Measurements from ENCODE around the gene FPR3.

Gene FPR3, protein sequence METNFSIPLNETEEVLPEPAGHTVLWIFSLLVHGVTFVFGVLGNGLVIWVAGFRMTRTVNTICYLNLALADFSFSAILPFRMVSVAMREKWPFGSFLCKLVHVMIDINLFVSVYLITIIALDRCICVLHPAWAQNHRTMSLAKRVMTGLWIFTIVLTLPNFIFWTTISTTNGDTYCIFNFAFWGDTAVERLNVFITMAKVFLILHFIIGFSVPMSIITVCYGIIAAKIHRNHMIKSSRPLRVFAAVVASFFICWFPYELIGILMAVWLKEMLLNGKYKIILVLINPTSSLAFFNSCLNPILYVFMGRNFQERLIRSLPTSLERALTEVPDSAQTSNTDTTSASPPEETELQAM

DNA sequence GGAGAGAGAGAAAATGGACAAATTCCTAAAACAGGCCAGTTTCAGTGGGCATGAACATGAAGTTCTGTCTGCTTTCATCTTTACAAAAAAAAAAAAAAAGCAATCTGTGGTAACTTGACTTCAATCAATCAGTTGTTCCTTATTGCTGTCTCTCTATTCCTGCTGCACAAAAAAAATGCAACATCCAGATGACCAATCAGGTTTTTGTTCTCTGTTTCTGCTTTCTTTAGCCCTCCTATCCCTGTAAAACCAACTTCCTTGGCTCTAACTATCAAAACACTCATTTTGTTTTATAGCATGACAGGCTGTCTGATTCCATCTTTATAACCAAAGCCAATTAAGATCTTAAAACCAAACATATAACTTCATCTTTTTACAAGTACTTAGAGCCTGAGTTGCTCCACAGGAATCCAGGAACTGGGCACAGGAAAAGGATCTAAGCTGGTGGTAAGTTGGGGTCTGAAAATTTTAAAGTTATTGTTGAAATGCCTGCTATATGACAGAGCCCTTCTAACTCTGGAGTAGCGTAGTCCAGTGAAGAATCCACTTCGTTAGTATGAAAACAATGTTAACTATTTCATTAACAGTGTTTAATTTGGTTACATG lies at the start of gene FPR3:
FPR3 (plus strand) TSS at position 273 of the 606 bp plus-strand sequence. CDS start 28,592 bp downstream, outside the sequence.
- Histone ChIP-seq H3K4me1 (ENCODE audit: insufficient read depth, insufficient read length) (peaks cover 4% of the 10 kb centered on the region), H3K9ac (ENCODE audit: insufficient read length, low read depth) (no peak within 1 kb of the TSS), H3K27me3 (ENCODE audit: insufficient read depth, insufficient read length) (no peaks in the 10 kb centered on the region), H3K9me3 (ENCODE audit: insufficient read depth, low read length) (no peaks in the 10 kb centered on the region), H3K36me3 (ENCODE audit: insufficient read depth, insufficient read length, low read length) (no peaks in the 10 kb centered on the region), H3K4me3 (ENCODE audit: insufficient read length, low read depth) (no peak within 1 kb of the TSS)
- TF ChIP-seq YY1 (IDR thresholded peaks at IDR 0.05; ENCODE audit: insufficient read depth, insufficient read length) (no peak), ZNF274 (IDR thresholded peaks at IDR 0.05; ENCODE audit: low read depth, low read length) (no peak), SUZ12 (IDR thresholded peaks at IDR 0.05; ENCODE audit: extremely low read depth, insufficient read depth, insufficient read length) (no peak)
- DNase-seq (ENCODE audit: low read depth, low spot score): no peak

- no peaks in the 10 kb centered on the region for H3K36me3 ChIP-seq (ENCODE audit: insufficient read depth, insufficient read length, low read length)
- DNase-seq (ENCODE audit: low read depth, low spot score): no peak
- no peaks in the 10 kb centered on the region for H3K9me3 ChIP-seq (ENCODE audit: insufficient read depth, low read length)
- H3K4me1 ChIP-seq (ENCODE audit: insufficient read depth, insufficient read length): no peaks in the 10 kb centered on the region
- TF ChIP-seq SUZ12 (IDR thresholded peaks at IDR 0.05; ENCODE audit: extremely low read depth, insufficient read depth, insufficient read length) (no peak), YY1 (IDR thresholded peaks at IDR 0.05; ENCODE audit: insufficient read depth, insufficient read length) (no peak), ZNF274 (IDR thresholded peaks at IDR 0.05; ENCODE audit: low read depth, low read length) (no peak)
- no peak overlapping the region for H3K4me3 ChIP-seq (ENCODE audit: insufficient read length, low read depth)
- H3K9ac ChIP-seq (ENCODE audit: insufficient read length, low read depth): no peak overlapping the region
- no peaks in the 10 kb centered on the region for H3K27me3 ChIP-seq (ENCODE audit: insufficient read depth, insufficient read length)
These were observed 48.2 kb upstream of the FPR3 start for GRCh38 chr19:51746731-51747130.

DNA sequence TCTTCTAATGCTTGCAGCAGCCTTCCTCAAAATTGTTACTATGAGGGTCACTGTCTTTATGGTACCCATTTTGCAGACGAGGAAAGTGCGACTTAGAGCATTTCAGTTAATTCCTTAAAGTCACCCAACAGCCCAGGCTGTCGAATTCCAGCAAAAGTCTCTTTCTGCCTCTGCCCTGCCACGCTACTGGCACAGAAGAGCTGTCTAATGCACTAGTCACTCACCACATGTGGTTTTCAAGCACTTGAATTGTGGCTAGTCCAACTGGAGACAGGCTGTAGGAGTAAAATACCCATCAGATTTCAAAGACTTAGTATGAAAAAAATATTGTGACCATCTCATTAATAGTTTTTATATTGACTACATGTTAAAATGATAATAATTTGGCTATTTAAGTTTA lies 45.0 kb upstream of the FPR3 start:
- Histone ChIP-seq H3K36me3 (ENCODE audit: insufficient read depth, insufficient read length, low read length) (no peaks in the 10 kb centered on the region), H3K4me3 (ENCODE audit: insufficient read length, low read depth) (no peak overlapping the region), H3K4me1 (ENCODE audit: insufficient read depth, insufficient read length) (no peaks in the 10 kb centered on the region), H3K9me3 (ENCODE audit: insufficient read depth, low read length) (no peaks in the 10 kb centered on the region), H3K9ac (ENCODE audit: insufficient read length, low read depth) (no peak overlapping the region), H3K27me3 (ENCODE audit: insufficient read depth, insufficient read length) (no peaks in the 10 kb centered on the region)
- TF ChIP-seq ZNF274 (IDR thresholded peaks at IDR 0.05; ENCODE audit: low read depth, low read length) (no peak), SUZ12 (IDR thresholded peaks at IDR 0.05; ENCODE audit: extremely low read depth, insufficient read depth, insufficient read length) (no peak)
- DNase-seq (ENCODE audit: low read depth, low spot score): no peak

GRCh38 chr19:51750400-51751094 lies 44.4 kb upstream of the FPR3 start:
- Histone ChIP-seq H3K9me3 (ENCODE audit: insufficient read depth, low read length) (no peaks in the 10 kb centered on the region), H3K27me3 (ENCODE audit: insufficient read depth, insufficient read length) (no peaks in the 10 kb centered on the region), H3K36me3 (ENCODE audit: insufficient read depth, insufficient read length, low read length) (no peaks in the 10 kb centered on the region), H3K4me3 (ENCODE audit: insufficient read length, low read depth) (no peak overlapping the region), H3K4me1 (ENCODE audit: insufficient read depth, insufficient read length) (no peaks in the 10 kb centered on the region), H3K9ac (ENCODE audit: insufficient read length, low read depth) (no peak overlapping the region)
- TF ChIP-seq ZNF274 (IDR thresholded peaks at IDR 0.05; ENCODE audit: low read depth, low read length): no peak
- TF ChIP-seq SUZ12 (IDR thresholded peaks at IDR 0.05; ENCODE audit: extremely low read depth, insufficient read depth, insufficient read length): no peak
- TF ChIP-seq YY1 (IDR thresholded peaks at IDR 0.05; ENCODE audit: insufficient read depth, insufficient read length): no peak
- DNase-seq (ENCODE audit: low read depth, low spot score): no peak

DNA sequence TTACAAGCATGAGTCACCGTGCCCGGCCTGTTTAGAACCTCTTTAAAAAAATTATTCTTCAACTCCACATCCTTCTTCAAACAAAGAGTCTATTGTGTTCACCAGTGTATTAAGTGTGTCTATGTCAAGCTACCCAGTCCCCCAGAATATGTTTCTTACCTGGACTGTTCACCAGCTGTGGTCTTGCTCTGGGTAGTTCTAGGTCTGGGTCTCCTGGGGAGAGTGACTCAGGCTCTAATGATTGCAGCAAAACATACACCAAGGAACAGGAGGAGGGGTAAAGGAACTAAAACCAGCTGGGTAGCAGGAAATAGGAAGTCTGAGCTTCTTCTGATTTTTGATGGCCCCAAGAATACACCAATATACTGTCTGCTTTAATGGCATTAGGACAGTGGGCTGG lies 43.3 kb upstream of the FPR3 start, which contains the start of gene FPR1:
FPR1 (minus strand) TSS at position 224 of the 400 bp plus-strand sequence. CDS start 4,884 bp downstream, outside the sequence.
- no peak for DNase-seq (ENCODE audit: low read depth, low spot score)
- Histone ChIP-seq H3K9ac (ENCODE audit: insufficient read length, low read depth) (no peak within 1 kb of the TSS), H3K4me1 (ENCODE audit: insufficient read depth, insufficient read length) (no peaks in the 10 kb centered on the region), H3K27me3 (ENCODE audit: insufficient read depth, insufficient read length) (no peaks in the 10 kb centered on the region), H3K9me3 (ENCODE audit: insufficient read depth, low read length) (no peaks in the 10 kb centered on the region), H3K4me3 (ENCODE audit: insufficient read length, low read depth) (no peak within 1 kb of the TSS), H3K36me3 (ENCODE audit: insufficient read depth, insufficient read length, low read length) (no peaks in the 10 kb centered on the region)
- no peak for TF ChIP-seq YY1 (IDR thresholded peaks at IDR 0.05; ENCODE audit: insufficient read depth, insufficient read length)
- TF ChIP-seq ZNF274 (IDR thresholded peaks at IDR 0.05; ENCODE audit: low read depth, low read length): no peak
- no peak for TF ChIP-seq SUZ12 (IDR thresholded peaks at IDR 0.05; ENCODE audit: extremely low read depth, insufficient read depth, insufficient read length)

DNA sequence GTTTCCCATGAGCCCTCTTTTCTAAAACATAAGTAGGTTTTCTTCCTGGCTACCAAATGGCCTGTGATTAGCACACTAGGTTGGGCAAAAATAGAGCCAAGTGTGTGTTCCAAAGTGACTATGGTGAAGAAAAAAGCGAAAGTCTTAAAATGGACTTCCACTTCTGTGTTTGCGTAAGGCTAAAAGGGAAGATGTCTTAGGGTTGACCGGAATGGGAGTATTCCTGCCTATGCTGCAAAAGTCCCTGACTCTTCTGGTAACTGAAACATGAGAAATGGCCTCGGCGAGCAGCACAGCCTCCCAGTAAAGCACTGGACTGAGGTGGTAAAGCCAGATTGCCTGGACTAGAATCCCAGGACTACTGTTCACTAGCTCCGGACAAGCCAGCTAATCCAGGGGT lies 40.8 kb upstream of the FPR3 start:
- no peak for DNase-seq (ENCODE audit: low read depth, low spot score)
- no peaks in the 10 kb centered on the region for H3K36me3 ChIP-seq (ENCODE audit: insufficient read depth, insufficient read length, low read length)
- no peaks in the 10 kb centered on the region for H3K27me3 ChIP-seq (ENCODE audit: insufficient read depth, insufficient read length)
- TF ChIP-seq YY1 (IDR thresholded peaks at IDR 0.05; ENCODE audit: insufficient read depth, insufficient read length) (no peak), ZNF274 (IDR thresholded peaks at IDR 0.05; ENCODE audit: low read depth, low read length) (no peak), SUZ12 (IDR thresholded peaks at IDR 0.05; ENCODE audit: extremely low read depth, insufficient read depth, insufficient read length) (no peak)
- no peaks in the 10 kb centered on the region for H3K9me3 ChIP-seq (ENCODE audit: insufficient read depth, low read length)
- no peaks in the 10 kb centered on the region for H3K4me1 ChIP-seq (ENCODE audit: insufficient read depth, insufficient read length)
- H3K9ac ChIP-seq (ENCODE audit: insufficient read length, low read depth): no peak overlapping the region
- no peak overlapping the region for H3K4me3 ChIP-seq (ENCODE audit: insufficient read length, low read depth)

- no peak for TF ChIP-seq SUZ12 (IDR thresholded peaks at IDR 0.05; ENCODE audit: extremely low read depth, insufficient read depth, insufficient read length)
- Histone ChIP-seq H3K36me3 (ENCODE audit: insufficient read depth, insufficient read length, low read length) (no peaks in the 10 kb centered on the region), H3K9ac (ENCODE audit: insufficient read length, low read depth) (no peak overlapping the region), H3K4me3 (ENCODE audit: insufficient read length, low read depth) (no peak overlapping the region), H3K4me1 (ENCODE audit: insufficient read depth, insufficient read length) (no peaks in the 10 kb centered on the region), H3K27me3 (ENCODE audit: insufficient read depth, insufficient read length) (no peaks in the 10 kb centered on the region), H3K9me3 (ENCODE audit: insufficient read depth, low read length) (no peaks in the 10 kb centered on the region)
- DNase-seq (ENCODE audit: low read depth, low spot score): no peak
These were observed 40.2 kb upstream of the FPR3 start for GRCh38 chr19:51754770-51755169.
